BJ (cell line): ENCODE measurements around the gene MXD1. TPM values are rescaled to one million over a fixed set of nuclear protein-coding genes. Genes with fewer than 3 reads are reported as not detected.

Source experiments
- CTCF ChIA-PET: fragments of 350-600 bp; formaldehyde crosslinking; extraction: SDS; loops from one replicate; lab custom pipeline; 2021; ENCODE audit warnings: antibody characterized with exemption, inconsistent platforms; lab: Yijun Ruan, JAX
- POLR2A ChIA-PET: fragments of 300-600 bp; sonication (Branson Sonifier 250); formaldehyde crosslinking; extraction: SDS; loops from one replicate; lab custom pipeline; 2021; ENCODE audit warnings: antibody characterized with exemption; lab: Charles Lee
- DNase-seq: peaks from one replicate; pipeline ENCODE4 v3.0.0-alpha.2; 2011; ENCODE audit warnings: low read depth
- H3K27me3 ChIP-seq: 2 replicates; pipeline ENCODE4 v1.6.0; 2011; ENCODE audit warnings: low read length; ENCODE audit not compliant: control insufficient read depth, insufficient read depth
- H3K36me3 ChIP-seq: 2 replicates; pipeline ENCODE4 v1.5.1; 2011; ENCODE audit warnings: low read length; ENCODE audit not compliant: control insufficient read depth, insufficient read depth
- H3K4me3 ChIP-seq: 2 replicates; pipeline ENCODE4 v1.5.1; 2011; ENCODE audit warnings: low read depth, mild to moderate bottlenecking, control low read depth, low read length
- CTCF ChIP-seq: IDR thresholded peaks from 2 replicates; pipeline ENCODE4 v1.5.1; 2011; ENCODE audit warnings: low read depth, mild to moderate bottlenecking, control low read depth, inconsistent platforms, low read length, moderate library complexity; ENCODE audit not compliant: insufficient read depth
- polyA plus RNA-seq: library from polyadenylated mRNA; depleted of rRNA; stranded (reverse); fragments of >200 nt; gene quantifications from 2 replicates; pipeline ENCODE4 v1.2.3, GENCODE V29; 2011

MXD1 gene
- polyA plus RNA-seq, 1 experiment = 3.9 TPM

- CTCF ChIA-PET = no interaction called here
- no peak overlapping the region for H3K4me3 ChIP-seq
- DNase-seq = no peak
- no peak for TF ChIP-seq CTCF
- H3K27me3 ChIP-seq = peaks cover 1% of the 10 kb centered on the region
- POLR2A ChIA-PET = interaction anchor here (0.6 kb wide), 1 partner anchor 231 kb away, joined by 4 read pairs; no protein-coding TSS in a partner anchor
- H3K36me3 ChIP-seq = no peaks in the 10 kb centered on the region
These were observed 57.9 kb downstream of the MXD1 start for GRCh38 chr2:69972822-69973221.

GRCh38 chr2:69973335-69973735, 58.4 kb downstream of the MXD1 start:
- ChIA-PET POLR2A (interaction anchor here (0.6 kb wide), 1 partner anchor 232 kb away, joined by 4 read pairs; no protein-coding TSS in a partner anchor), CTCF (no interaction called here)
- peaks cover 1% of the 10 kb centered on the region for H3K27me3 ChIP-seq
- H3K4me3 ChIP-seq = no peak overlapping the region
- TF ChIP-seq CTCF = no peak
- H3K36me3 ChIP-seq = no peaks in the 10 kb centered on the region
- DNase-seq = peak; percentile 58

- no peak for TF ChIP-seq CTCF
- POLR2A ChIA-PET = no interaction called here
- H3K36me3 ChIP-seq = no peaks in the 10 kb centered on the region
These were observed 60.4 kb downstream of the MXD1 start for GRCh38 chr2:69975136-69975852.

GRCh38 chr2:69975853-69976462, 61.0 kb downstream of the MXD1 start:
- H3K36me3 ChIP-seq = no peaks in the 10 kb centered on the region
- ChIA-PET POLR2A (no interaction called here), CTCF (no interaction called here)
- TF ChIP-seq CTCF = no peak
- H3K27me3 ChIP-seq = peaks cover 1% of the 10 kb centered on the region; the same call in 1 of the 2 replicates
- H3K4me3 ChIP-seq = no peak overlapping the region
- no peak for DNase-seq

More at GRCh38 chr2:69975136-69975852, 60.4 kb downstream of the MXD1 start:
- no peak overlapping the region for H3K4me3 ChIP-seq
- H3K27me3 ChIP-seq = peaks cover 1% of the 10 kb centered on the region; the same call in 1 of the 2 replicates
- no peak for DNase-seq
- CTCF ChIA-PET = no interaction called here

GRCh38 chr2:69977186-69977585, 62.3 kb downstream of the MXD1 start:
- no peak for DNase-seq
- ChIA-PET CTCF (no interaction called here), POLR2A (no interaction called here)
- no peak overlapping the region for H3K4me3 ChIP-seq
- H3K27me3 ChIP-seq = no peaks in the 10 kb centered on the region
- no peaks in the 10 kb centered on the region for H3K36me3 ChIP-seq
- no peak for TF ChIP-seq CTCF
